ENCODE results near the gene TMEM117. TPM values are rescaled to one million over a fixed set of nuclear protein-coding genes. Genes with fewer than 3 reads are reported as not detected.
"Not testable (repeated sequence)": the region's sequence is repeated elsewhere in the genome, so short reads cannot be mapped to it uniquely, and the experiment has no call there.

TMEM117 gene
- total RNA-seq, 2 experiments from 2014 or later: 0.77 to 0.79 TPM

- H3K27ac Mint-ChIP-seq; POLR2A ChIA-PET; H3K9me3 Mint-ChIP-seq; H3K4me3 Mint-ChIP-seq; CTCF ChIA-PET; DNase-seq; H3K36me3 Mint-ChIP-seq (ENCODE audit: low read depth); H3K27me3 Mint-ChIP-seq; H3K4me1 Mint-ChIP-seq: not testable (repeated sequence)
These were observed 414.6 kb downstream of the TMEM117 start for GRCh38 chr12:44250440-44250839.

- H3K36me3 Mint-ChIP-seq (ENCODE audit: low read depth): no peaks in the 10 kb centered on the region
- DNase-seq: no peak
These were observed 417.5 kb downstream of the TMEM117 start for GRCh38 chr12:44253338-44253856.

GRCh38 chr12:44258246-44258645 is 422.4 kb downstream of the TMEM117 start:
- Mint-ChIP-seq H3K4me3 (no peak overlapping the region), H3K36me3 (ENCODE audit: low read depth) (no peaks in the 10 kb centered on the region), H3K9me3 (no peaks in the 10 kb centered on the region), H3K4me1 (no peaks in the 10 kb centered on the region), H3K27ac (no peak overlapping the region), H3K27me3 (no peaks in the 10 kb centered on the region)
- ChIA-PET CTCF (no interaction called here), POLR2A (no interaction called here)
- no peak for DNase-seq

More at GRCh38 chr12:44253338-44253856, 417.5 kb downstream of the TMEM117 start:
- peaks cover 5% of the 10 kb centered on the region for H3K9me3 Mint-ChIP-seq
- ChIA-PET POLR2A (no interaction called here), CTCF (no interaction called here)
- H3K27ac Mint-ChIP-seq: no peak overlapping the region
- no peak overlapping the region for H3K4me3 Mint-ChIP-seq
- H3K27me3 Mint-ChIP-seq: no peaks in the 10 kb centered on the region
- H3K4me1 Mint-ChIP-seq: no peaks in the 10 kb centered on the region

- no peak overlapping the region for H3K27ac Mint-ChIP-seq
- POLR2A ChIA-PET: no interaction called here
- CTCF ChIA-PET: no interaction called here
- H3K9me3 Mint-ChIP-seq: no peaks in the 10 kb centered on the region
- no peak for DNase-seq
- H3K36me3 Mint-ChIP-seq (ENCODE audit: low read depth): no peaks in the 10 kb centered on the region
- H3K27me3 Mint-ChIP-seq: no peaks in the 10 kb centered on the region
- no peaks in the 10 kb centered on the region for H3K4me1 Mint-ChIP-seq
- H3K4me3 Mint-ChIP-seq: no peak overlapping the region
These were observed 424.0 kb downstream of the TMEM117 start for GRCh38 chr12:44259890-44260289.

- no peaks in the 10 kb centered on the region for H3K36me3 Mint-ChIP-seq (ENCODE audit: low read depth)
- H3K9me3 Mint-ChIP-seq: no peaks in the 10 kb centered on the region
- POLR2A ChIA-PET: no interaction called here
- H3K4me1 Mint-ChIP-seq: no peaks in the 10 kb centered on the region
- no peak overlapping the region for H3K27ac Mint-ChIP-seq
- no peaks in the 10 kb centered on the region for H3K27me3 Mint-ChIP-seq
- DNase-seq: no peak
- no peak overlapping the region for H3K4me3 Mint-ChIP-seq
- CTCF ChIA-PET: no interaction called here
These were observed 424.7 kb downstream of the TMEM117 start for GRCh38 chr12:44260581-44260980.

GRCh38 chr12:44285321-44285960 is 449.6 kb downstream of the TMEM117 start:
- DNase-seq: no peak
- ChIA-PET CTCF (no interaction called here), POLR2A (no interaction called here)
- no peak overlapping the region for H3K27ac Mint-ChIP-seq
- no peaks in the 10 kb centered on the region for H3K36me3 Mint-ChIP-seq (ENCODE audit: low read depth)
- H3K4me3 Mint-ChIP-seq: no peak overlapping the region
- H3K4me1 Mint-ChIP-seq: peaks cover 17% of the 10 kb centered on the region
- no peaks in the 10 kb centered on the region for H3K27me3 Mint-ChIP-seq
- H3K9me3 Mint-ChIP-seq: peaks cover 2% of the 10 kb centered on the region

- no peak overlapping the region for H3K27ac Mint-ChIP-seq
- H3K4me3 Mint-ChIP-seq: no peak overlapping the region
- peaks cover 2% of the 10 kb centered on the region for H3K9me3 Mint-ChIP-seq
- ChIA-PET CTCF (no interaction called here), POLR2A (no interaction called here)
- peaks cover 17% of the 10 kb centered on the region for H3K4me1 Mint-ChIP-seq
- H3K27me3 Mint-ChIP-seq: no peaks in the 10 kb centered on the region
- DNase-seq: no peak
- no peaks in the 10 kb centered on the region for H3K36me3 Mint-ChIP-seq (ENCODE audit: low read depth)
These were observed 450.5 kb downstream of the TMEM117 start for GRCh38 chr12:44286336-44286735.

- peaks cover 17% of the 10 kb centered on the region for H3K4me1 Mint-ChIP-seq
- H3K4me3 Mint-ChIP-seq: no peak overlapping the region
- DNase-seq: no peak
- H3K36me3 Mint-ChIP-seq (ENCODE audit: low read depth): no peaks in the 10 kb centered on the region
- no peak overlapping the region for H3K27ac Mint-ChIP-seq
- ChIA-PET POLR2A (no interaction called here), CTCF (no interaction called here)
- H3K27me3 Mint-ChIP-seq: no peaks in the 10 kb centered on the region
- H3K9me3 Mint-ChIP-seq: peaks cover 2% of the 10 kb centered on the region
These were observed 451.1 kb downstream of the TMEM117 start for GRCh38 chr12:44286821-44287505.

GRCh38 chr12:44287545-44287944 is 451.7 kb downstream of the TMEM117 start:
- CTCF ChIA-PET: no interaction called here
- Mint-ChIP-seq H3K36me3 (ENCODE audit: low read depth) (no peaks in the 10 kb centered on the region), H3K4me3 (no peak overlapping the region), H3K27ac (no peak overlapping the region), H3K9me3 (peaks cover 2% of the 10 kb centered on the region), H3K27me3 (no peaks in the 10 kb centered on the region), H3K4me1 (peaks cover 17% of the 10 kb centered on the region)
- no peak for DNase-seq
- POLR2A ChIA-PET: no interaction called here

- H3K27me3 Mint-ChIP-seq: no peaks in the 10 kb centered on the region
- no peak overlapping the region for H3K27ac Mint-ChIP-seq
- no peaks in the 10 kb centered on the region for H3K36me3 Mint-ChIP-seq (ENCODE audit: low read depth)
- ChIA-PET CTCF (no interaction called here), POLR2A (no interaction called here)
- no peak for DNase-seq
- H3K4me1 Mint-ChIP-seq: peaks cover 7% of the 10 kb centered on the region
- peaks cover 6% of the 10 kb centered on the region for H3K9me3 Mint-ChIP-seq
- H3K4me3 Mint-ChIP-seq: no peak overlapping the region
These were observed 458.8 kb downstream of the TMEM117 start for GRCh38 chr12:44294649-44295048.

GRCh38 chr12:44295958-44296623 is 460.2 kb downstream of the TMEM117 start:
- no peaks in the 10 kb centered on the region for H3K36me3 Mint-ChIP-seq (ENCODE audit: low read depth)
- peaks cover 7% of the 10 kb centered on the region for H3K4me1 Mint-ChIP-seq
- peaks cover 6% of the 10 kb centered on the region for H3K9me3 Mint-ChIP-seq
- POLR2A ChIA-PET: no interaction called here
- H3K27ac Mint-ChIP-seq: no peak overlapping the region
- H3K4me3 Mint-ChIP-seq: no peak overlapping the region
- no peak for DNase-seq
- no peaks in the 10 kb centered on the region for H3K27me3 Mint-ChIP-seq
- CTCF ChIA-PET: interaction anchor here (0.6 kb wide), 1 partner anchor 145 kb away, joined by 3 read pairs; no protein-coding TSS in a partner anchor

GRCh38 chr12:44296624-44297197 is 460.8 kb downstream of the TMEM117 start:
- no peaks in the 10 kb centered on the region for H3K36me3 Mint-ChIP-seq (ENCODE audit: low read depth)
- H3K9me3 Mint-ChIP-seq: peaks cover 6% of the 10 kb centered on the region
- no peaks in the 10 kb centered on the region for H3K27me3 Mint-ChIP-seq
- H3K4me3 Mint-ChIP-seq: no peak overlapping the region
- ChIA-PET CTCF (no interaction called here), POLR2A (no interaction called here)
- H3K4me1 Mint-ChIP-seq: peaks cover 7% of the 10 kb centered on the region
- no peak overlapping the region for H3K27ac Mint-ChIP-seq
- no peak for DNase-seq

- no peak for DNase-seq
- ChIA-PET POLR2A (no interaction called here), CTCF (interaction anchor here (0.9 kb wide), 1 partner anchor 23 kb away, joined by 3 read pairs; no protein-coding TSS in a partner anchor)
- no peak overlapping the region for H3K4me3 Mint-ChIP-seq
- no peak overlapping the region for H3K27ac Mint-ChIP-seq
- peaks cover 4% of the 10 kb centered on the region for H3K4me1 Mint-ChIP-seq
- peaks cover 6% of the 10 kb centered on the region for H3K9me3 Mint-ChIP-seq
- H3K27me3 Mint-ChIP-seq: no peaks in the 10 kb centered on the region
- H3K36me3 Mint-ChIP-seq (ENCODE audit: low read depth): no peaks in the 10 kb centered on the region
These were observed 463.6 kb downstream of the TMEM117 start for GRCh38 chr12:44299524-44299923.

All from activated CD4-positive, alpha-beta T cell treated with anti-CD3 and anti-CD28 coated beads, Interleukin-2, amount 10 ng/mL, durations not matched to agents 7 days and 5 days (primary cell).